ENCODE results near the gene DNAJB8.

The DNAJB8 gene

DNA sequence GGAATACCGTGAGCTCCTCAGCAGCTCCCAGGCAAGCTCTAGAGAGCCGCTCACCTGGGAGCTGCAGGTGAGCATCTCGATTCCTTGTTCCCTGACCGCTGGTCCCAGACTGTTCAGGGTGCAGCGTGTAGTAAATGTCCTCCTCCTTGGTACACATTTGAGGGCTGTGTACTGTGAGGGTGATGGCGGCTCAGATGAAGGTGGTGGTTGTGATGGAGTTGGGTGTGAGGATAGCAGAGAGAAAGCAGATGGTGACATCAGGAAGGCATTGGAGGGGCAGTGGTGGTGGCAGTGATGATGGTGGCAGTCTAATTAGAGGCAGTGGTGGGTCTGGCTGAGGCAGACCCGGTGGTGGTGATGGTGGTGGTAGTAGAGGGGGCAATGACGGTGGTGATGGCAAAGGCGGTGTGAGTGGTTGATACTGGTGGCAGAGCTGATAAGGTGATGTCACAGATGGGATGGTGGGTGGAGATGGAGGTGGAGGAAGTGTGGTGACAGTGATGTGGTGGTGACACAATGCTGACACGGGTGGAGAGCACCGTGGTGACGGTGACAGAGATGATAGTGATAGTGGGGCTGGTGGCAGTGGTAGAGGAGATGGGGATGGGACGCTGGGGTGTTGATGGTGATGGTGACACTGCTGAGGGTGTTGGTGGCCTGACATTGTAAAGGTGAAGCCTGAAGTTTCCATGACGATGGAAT is at the start of gene DNAJB8:
DNAJB8 (minus strand) TSS at position 51 of the 702 bp plus-strand sequence. CDS start 3,645 bp downstream, outside the sequence.
- DNase-seq: no peak

GRCh38 chr3:128515967-128516366 is 49.3 kb upstream of the DNAJB8 start:
- DNase-seq: no peak

DNA sequence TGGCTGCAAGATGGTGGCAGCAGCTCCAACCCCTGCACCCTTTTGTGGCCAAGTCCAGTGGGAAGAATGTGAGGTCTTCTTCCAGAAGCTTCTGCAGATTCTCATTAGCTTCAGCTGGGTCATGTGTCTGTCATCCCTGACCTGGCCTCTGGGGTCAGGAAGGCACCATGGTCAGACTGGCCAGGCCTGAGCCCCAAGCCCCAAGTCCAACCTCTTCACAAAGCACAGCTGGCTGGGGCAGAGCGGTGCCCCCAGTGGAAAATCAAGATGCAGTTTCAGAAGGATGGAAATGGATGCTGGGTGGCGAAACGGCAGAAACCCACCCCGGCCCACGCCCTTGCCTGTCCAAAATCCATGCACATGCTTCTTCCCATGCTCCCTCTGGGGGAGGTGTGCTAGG is 42.2 kb upstream of the DNAJB8 start:
- no peak for DNase-seq

DNA sequence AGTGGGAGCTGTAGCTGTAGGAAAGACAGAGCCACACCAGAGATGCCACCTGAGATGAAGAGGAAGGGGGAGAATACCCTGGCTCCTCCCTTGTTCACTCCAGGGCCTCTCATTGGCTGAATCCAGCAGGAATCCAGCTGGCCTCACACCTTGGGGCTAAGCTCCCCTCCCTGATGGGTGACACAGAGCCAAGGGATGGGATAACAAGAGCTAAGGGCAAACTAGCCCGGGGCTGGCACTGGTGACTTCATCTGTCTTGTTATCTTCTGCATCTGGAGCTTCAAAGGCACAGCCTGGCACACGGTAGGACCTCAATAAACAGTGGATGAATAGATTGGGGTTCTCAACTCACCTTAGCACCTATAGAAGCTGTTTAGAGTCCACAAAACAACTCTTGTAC is 40.1 kb upstream of the DNAJB8 start:
- DNase-seq: no peak

DNA sequence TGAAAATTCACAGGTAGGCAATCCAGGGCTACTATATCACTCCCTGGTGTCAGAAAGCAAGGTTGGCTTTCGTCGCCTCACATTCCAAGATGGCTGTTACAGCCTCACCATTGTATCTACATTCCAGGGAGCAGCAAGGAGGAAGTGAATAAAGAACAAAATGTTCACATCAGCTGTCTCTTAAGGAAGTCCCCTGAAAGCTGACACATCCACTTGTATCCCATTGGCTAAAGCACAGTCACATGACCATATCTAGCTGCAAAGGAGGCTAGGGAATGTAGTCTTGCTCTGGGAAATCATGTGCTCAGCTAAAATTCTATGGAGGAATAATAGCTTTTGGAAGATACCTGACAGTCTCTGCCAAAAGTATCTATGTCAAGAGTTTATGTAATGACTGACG is 39.1 kb upstream of the DNAJB8 start:
- no peak for DNase-seq

GRCh38 chr3:128504963-128505730 is 38.5 kb upstream of the DNAJB8 start:
- no peak for DNase-seq

GRCh38 chr3:128504533-128504915 is 37.8 kb upstream of the DNAJB8 start:
- DNase-seq: no peak

GRCh38 chr3:128503751-128504532 is 37.3 kb upstream of the DNAJB8 start:
- DNase-seq: no peak

DNA sequence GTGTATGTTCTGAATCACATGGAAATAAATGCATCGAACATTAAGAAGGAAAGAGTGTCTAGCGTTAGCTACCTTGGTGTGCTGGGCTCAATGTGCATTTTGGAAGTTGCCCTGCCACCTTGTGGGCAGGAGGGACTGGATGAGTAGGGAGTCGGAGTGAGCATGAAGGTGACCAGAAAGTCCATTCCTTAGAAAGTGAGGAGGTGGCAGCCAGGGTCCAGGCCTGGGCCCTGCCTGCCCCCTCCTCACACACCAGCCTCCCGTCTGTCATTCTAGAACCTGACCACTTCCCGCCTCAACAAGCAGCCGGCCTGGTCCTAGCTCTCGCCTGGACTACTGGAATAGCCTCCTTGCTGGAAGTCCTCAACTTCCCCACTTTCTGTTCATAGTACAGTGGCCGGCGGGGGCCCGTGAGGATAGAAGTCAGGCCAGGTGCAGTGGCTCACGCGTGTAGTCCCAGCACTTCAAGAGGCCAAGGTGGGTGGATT is 36.5 kb upstream of the DNAJB8 start:
- DNase-seq: peak; percentile 71

DNA sequence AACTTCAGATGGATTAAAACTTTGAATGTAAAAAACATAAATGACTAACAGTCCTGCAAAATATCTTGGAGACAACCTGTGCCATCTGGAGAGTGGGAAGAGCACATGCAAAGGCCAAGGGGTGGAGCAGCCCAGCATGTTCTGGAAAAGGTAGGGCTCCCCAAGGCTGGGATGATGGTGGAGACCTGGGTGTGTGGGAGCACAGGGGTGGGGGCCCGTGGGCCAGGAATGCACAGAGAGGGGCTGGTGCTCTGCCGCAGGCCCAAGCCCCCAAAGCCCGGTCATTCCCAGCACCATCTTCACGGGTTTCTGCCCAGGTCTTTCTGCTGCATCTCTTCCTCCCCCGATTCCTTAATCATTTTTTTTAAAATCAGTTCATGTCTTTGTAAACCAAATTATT is 36.0 kb upstream of the DNAJB8 start:
- DNase-seq: no peak

DNA sequence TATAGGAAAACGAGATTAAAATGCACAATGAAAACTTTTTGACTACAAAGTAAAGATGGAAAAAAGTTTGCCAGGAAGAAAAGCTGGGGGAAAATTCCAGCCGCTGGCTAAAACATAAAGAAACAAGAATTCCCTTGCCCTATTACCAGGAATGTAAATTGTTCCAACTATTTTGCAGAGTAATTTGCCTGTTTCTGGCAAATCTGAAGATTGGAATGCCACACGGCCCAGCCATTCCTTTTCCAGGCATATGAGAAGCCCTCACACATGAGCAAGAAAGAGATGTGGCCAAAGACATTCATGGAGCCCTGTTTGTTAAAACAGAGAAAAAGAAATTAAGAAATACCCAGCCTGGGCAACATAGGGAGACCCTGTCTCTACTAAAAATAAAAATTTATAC is 34.7 kb upstream of the DNAJB8 start:
- DNase-seq: no peak

- no peak for DNase-seq
These were observed 33.9 kb upstream of the DNAJB8 start for GRCh38 chr3:128500556-128500955.

DNA sequence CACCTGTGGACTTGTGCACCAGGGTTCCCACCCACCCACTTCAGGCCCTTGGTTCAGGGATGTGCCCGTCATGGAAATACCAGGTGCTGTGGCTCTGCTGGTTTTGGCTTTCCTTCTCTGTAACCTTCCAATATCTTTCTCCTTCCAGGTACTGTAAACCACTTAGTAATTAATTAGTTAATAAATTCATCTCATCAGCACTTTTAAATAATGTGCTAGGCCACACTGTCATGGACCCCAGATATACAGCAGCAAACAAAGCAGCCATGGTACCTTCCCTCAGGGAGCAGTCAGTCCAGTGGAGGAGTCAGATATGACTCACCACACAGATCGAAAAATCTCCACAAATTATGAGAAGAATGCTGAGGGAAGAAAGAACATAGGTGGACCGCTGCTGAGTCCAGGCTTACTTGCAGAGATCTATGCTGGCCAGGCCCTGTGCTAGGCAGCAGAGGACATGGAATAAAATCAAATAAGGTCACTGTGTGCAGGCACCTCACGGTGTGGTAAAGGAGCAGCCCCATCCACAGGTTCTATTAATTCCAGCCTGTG is 33.1 kb upstream of the DNAJB8 start:
- no peak for DNase-seq

- no peak for DNase-seq
These were observed 32.3 kb upstream of the DNAJB8 start for GRCh38 chr3:128498901-128499530.

- DNase-seq: no peak
These were observed 31.5 kb upstream of the DNAJB8 start for GRCh38 chr3:128498127-128498626.

GRCh38 chr3:128497305-128498126 is 30.8 kb upstream of the DNAJB8 start:
- peak; percentile 80 for DNase-seq

DNA sequence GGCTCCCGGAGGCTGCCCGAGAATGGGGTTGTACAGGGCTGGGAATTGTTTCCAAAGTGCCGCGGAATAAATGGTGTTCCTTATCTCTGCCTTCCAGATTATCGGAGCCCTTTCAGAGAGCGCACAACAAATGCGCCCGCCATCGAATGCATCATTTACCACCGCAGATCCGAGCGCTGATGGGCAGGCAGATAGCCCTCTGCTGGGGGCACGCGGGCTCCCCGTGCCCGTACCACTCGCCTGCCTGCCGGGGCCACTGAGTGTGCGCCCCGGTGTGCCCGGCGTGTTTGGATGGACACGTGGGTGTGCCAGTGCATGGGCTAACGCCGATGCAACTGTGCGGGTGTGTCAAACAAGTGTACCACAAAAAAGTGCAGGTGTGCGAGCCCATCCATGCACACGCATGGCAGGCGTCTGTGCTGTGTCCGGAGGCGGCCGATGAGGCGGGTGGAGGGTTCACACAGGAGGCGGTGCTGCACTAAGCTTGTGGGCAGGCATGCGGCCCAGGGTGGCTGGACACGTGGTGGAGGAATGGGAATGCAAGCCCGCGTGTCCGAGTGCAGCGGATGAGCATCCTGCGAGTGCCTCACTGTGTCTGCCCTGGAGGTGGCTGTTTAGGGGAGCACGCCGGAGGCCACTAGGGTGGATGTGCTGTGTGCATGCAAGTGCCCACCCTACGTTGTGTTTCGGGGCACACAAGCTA is 30.1 kb upstream of the DNAJB8 start:
- DNase-seq: no peak

GRCh38 chr3:128496019-128496601 is 29.4 kb upstream of the DNAJB8 start:
- no peak for DNase-seq

DNA sequence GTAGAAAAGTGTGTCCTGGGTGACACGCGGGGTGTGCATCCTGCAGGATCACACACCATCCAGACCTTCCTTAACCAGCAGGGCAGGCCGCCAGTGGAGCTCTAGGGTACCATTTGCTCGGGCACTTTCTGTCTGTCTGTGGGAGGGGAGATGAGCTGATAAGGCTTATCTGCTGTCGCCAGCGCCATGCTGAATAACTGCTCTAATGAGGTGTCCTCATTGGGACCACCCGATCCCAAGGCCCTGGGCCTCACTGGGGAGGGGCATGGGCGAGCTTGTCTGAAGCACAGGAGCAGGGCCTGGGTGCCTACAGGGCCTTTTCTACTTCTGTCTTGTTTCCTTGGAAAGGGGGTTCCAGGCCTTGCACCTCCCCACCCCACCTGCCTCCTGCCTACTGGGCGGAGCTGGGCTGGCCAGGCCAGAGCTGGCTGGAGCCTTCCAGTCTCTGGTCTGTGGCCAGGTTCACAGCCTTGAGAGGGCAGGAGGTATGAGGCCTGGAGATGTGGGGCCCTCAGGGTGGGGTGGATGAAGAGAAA is 28.8 kb upstream of the DNAJB8 start:
- DNase-seq: no peak

DNA sequence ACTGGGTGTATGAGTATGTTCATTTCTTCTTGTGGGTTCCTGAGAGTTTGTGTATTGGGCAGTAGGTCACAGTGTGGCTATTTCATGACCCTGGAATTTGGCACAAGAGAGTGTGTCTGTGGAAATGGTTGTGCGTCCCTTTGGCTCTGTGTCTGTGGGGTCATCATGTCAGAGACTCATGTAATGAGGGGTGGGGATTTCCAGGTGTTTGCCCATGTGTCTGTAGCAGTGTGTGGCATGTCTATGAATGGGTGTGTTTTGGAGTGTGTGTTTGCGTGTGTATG is 27.6 kb upstream of the DNAJB8 start:
- no peak for DNase-seq
